ENCODE data around the gene SHC1. TPM values are rescaled to one million over a fixed set of nuclear protein-coding genes. Genes with fewer than 3 reads are reported as not detected.

Gene SHC1
- total RNA-seq, 1 donor from 2014 or later, result 69.0 TPM

GRCh38 chr1:154998818-154999570 is 28.4 kb upstream of the SHC1 start:
- TF ChIP-seq CTCF (IDR thresholded peaks at IDR 0.05) (peak; percentile 92), EZH2phosphoT487 (IDR thresholded peaks at IDR 0.05) (no peak), EZH2 (IDR thresholded peaks at IDR 0.05) (no peak)
- H3K4me1 ChIP-seq, result peaks cover 13% of the 10 kb centered on the region
- H4K20me1 ChIP-seq (ENCODE audit: low read depth), result no peaks in the 10 kb centered on the region
- H3K9me3 Mint-ChIP-seq, result no peaks in the 10 kb centered on the region
- no peaks in the 10 kb centered on the region for H3K36me3 ChIP-seq
- no peak overlapping the region for H2AFZ ChIP-seq (replicated peaks)
- H3K27ac ChIP-seq, result no peak overlapping the region
- peaks cover 4% of the 10 kb centered on the region for H3K27me3 Mint-ChIP-seq (ENCODE audit: insufficient read depth, low read depth)
- H3K4me3 Mint-ChIP-seq, result peak overlapping the region; percentile 83
- H3F3A ChIP-seq (ENCODE audit: low read depth), result peaks cover 43% of the 10 kb centered on the region
- H3K9me3 ChIP-seq (ENCODE audit: low read depth), result no peaks in the 10 kb centered on the region
- H3K27me3 ChIP-seq, result no peaks in the 10 kb centered on the region
- peak overlapping the region; percentile 72 for H3K4me3 ChIP-seq
- peaks cover 25% of the 10 kb centered on the region for H3K4me1 Mint-ChIP-seq
- peak overlapping the region; percentile 82 for H3K4me2 ChIP-seq
- DNase-seq (ENCODE audit: low spot score), result peak; percentile 84
- peaks cover 14% of the 10 kb centered on the region for H3K79me2 ChIP-seq (ENCODE audit: low read depth)
- H3K27ac Mint-ChIP-seq, result peak overlapping the region; percentile 94
- no peak overlapping the region for H3K9ac ChIP-seq
- no peaks in the 10 kb centered on the region for H3K36me3 Mint-ChIP-seq

- Histone ChIP-seq H3K36me3 (no peaks in the 10 kb centered on the region), H3F3A (ENCODE audit: low read depth) (peaks cover 42% of the 10 kb centered on the region), H3K9me3 (ENCODE audit: low read depth) (no peaks in the 10 kb centered on the region), H4K20me1 (ENCODE audit: low read depth) (no peaks in the 10 kb centered on the region), H3K27me3 (no peaks in the 10 kb centered on the region), H3K4me1 (peaks cover 8% of the 10 kb centered on the region), H2AFZ (replicated peaks) (no peak overlapping the region), H3K79me2 (ENCODE audit: low read depth) (peaks cover 7% of the 10 kb centered on the region), H3K4me3 (no peak overlapping the region), H3K9ac (no peak overlapping the region), H3K4me2 (no peak overlapping the region), H3K27ac (no peak overlapping the region)
- peaks cover 25% of the 10 kb centered on the region for H3K4me1 Mint-ChIP-seq
- TF ChIP-seq EZH2 (IDR thresholded peaks at IDR 0.05), result no peak
- no peak for TF ChIP-seq EZH2phosphoT487 (IDR thresholded peaks at IDR 0.05)
- no peak for TF ChIP-seq CTCF (IDR thresholded peaks at IDR 0.05)
- no peaks in the 10 kb centered on the region for H3K36me3 Mint-ChIP-seq
- H3K27me3 Mint-ChIP-seq (ENCODE audit: insufficient read depth, low read depth), result peaks cover 7% of the 10 kb centered on the region
- DNase-seq (ENCODE audit: low spot score), result no peak
- H3K27ac Mint-ChIP-seq, result no peak overlapping the region
- H3K9me3 Mint-ChIP-seq, result no peaks in the 10 kb centered on the region
- H3K4me3 Mint-ChIP-seq, result peak overlapping the region; percentile 59
These were observed 27.7 kb upstream of the SHC1 start for GRCh38 chr1:154998201-154998780.

- H3K9me3 ChIP-seq (ENCODE audit: low read depth), result no peaks in the 10 kb centered on the region
- no peak for DNase-seq (ENCODE audit: low spot score)
- no peak overlapping the region for H3K9ac ChIP-seq
- no peaks in the 10 kb centered on the region for H3K36me3 ChIP-seq
- Mint-ChIP-seq H3K27me3 (ENCODE audit: insufficient read depth, low read depth) (peaks cover 12% of the 10 kb centered on the region), H3K4me3 (no peak overlapping the region), H3K27ac (no peak overlapping the region), H3K9me3 (no peaks in the 10 kb centered on the region), H3K36me3 (peaks cover 2% of the 10 kb centered on the region), H3K4me1 (peaks cover 30% of the 10 kb centered on the region)
- H3K27me3 ChIP-seq, result no peaks in the 10 kb centered on the region
- H3K27ac ChIP-seq, result no peak overlapping the region
- H3K4me3 ChIP-seq, result no peak overlapping the region
- H2AFZ ChIP-seq (replicated peaks), result no peak overlapping the region
- H3F3A ChIP-seq (ENCODE audit: low read depth), result peaks cover 46% of the 10 kb centered on the region
- no peaks in the 10 kb centered on the region for H4K20me1 ChIP-seq (ENCODE audit: low read depth)
- H3K4me1 ChIP-seq, result peaks cover 8% of the 10 kb centered on the region
- H3K4me2 ChIP-seq, result no peak overlapping the region
- H3K79me2 ChIP-seq (ENCODE audit: low read depth), result no peaks in the 10 kb centered on the region
- no peak for TF ChIP-seq EZH2 (IDR thresholded peaks at IDR 0.05)
- TF ChIP-seq CTCF (IDR thresholded peaks at IDR 0.05), result no peak
- no peak for TF ChIP-seq EZH2phosphoT487 (IDR thresholded peaks at IDR 0.05)
These were observed 26.6 kb upstream of the SHC1 start for GRCh38 chr1:154996966-154997701.

All from neural progenitor cell (in vitro differentiated cells).